ENCODE measurements around the gene TMEM14A. TPM values are rescaled to one million over a fixed set of nuclear protein-coding genes. Genes with fewer than 3 reads are reported as not detected.

Gene TMEM14A
- total and polyA plus RNA-seq, 2 of the 8 experiments (the other 6 are each of a cell fraction or from before 2014, with no cell fraction given) = 11.1 to 11.2 TPM

DNA sequence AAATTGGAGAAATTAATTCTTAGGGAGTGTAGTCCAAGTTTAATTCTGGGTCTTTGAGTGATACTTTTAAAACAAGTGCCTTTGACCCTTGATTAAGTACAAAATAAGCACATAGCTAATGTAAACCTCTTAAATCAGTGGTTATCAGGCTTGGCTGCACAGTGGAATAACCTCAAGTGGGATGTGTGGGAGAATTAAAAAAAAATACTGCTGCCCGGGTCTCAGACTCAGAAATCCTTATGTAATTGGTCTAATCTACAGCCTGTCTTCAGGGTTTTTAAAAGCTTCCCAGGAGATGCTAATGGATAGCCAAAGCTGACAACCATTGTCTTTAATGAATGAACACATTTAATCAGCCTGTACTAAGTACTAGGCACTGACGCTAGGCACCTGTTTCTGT, 28.5 kb upstream of the TMEM14A start:
- no peak overlapping the region for H3K4ac ChIP-seq (replicated peaks; ENCODE audit: insufficient read length, low read depth, low read length)
- POLR2A ChIA-PET (ENCODE audit: partially characterized antibody) = no interaction called here
- H3K27ac ChIP-seq (ENCODE audit: low read depth, low read length) = no peak overlapping the region
- no peak overlapping the region for H2AK5ac ChIP-seq (ENCODE audit: low read depth, low read length)
- no peak overlapping the region for H2BK5ac ChIP-seq (ENCODE audit: low read depth, low read length)
- no peaks in the 10 kb centered on the region for H3K36me3 ChIP-seq (ENCODE audit: control insufficient read depth in 2 of 4, insufficient read depth in 4 of 4, low read length in 3 of 4)
- peaks cover 0 to 2% (median 0%) of the 10 kb centered on the region in 4 experiments; a peak in 1 of 7 replicates for H3K4me1 ChIP-seq (replicated peaks in 1 of 4; ENCODE audit: control insufficient read depth in 3 of 4, insufficient read depth in 4 of 4, low read length in 3 of 4)
- H3K56ac ChIP-seq (replicated peaks; ENCODE audit: insufficient read length, low read depth, low read length) = no peak overlapping the region
- no peak overlapping the region for H2BK20ac ChIP-seq (ENCODE audit: low read length)
- H2BK15ac ChIP-seq (ENCODE audit: low read length) = no peak overlapping the region
- CTCF ChIA-PET (ENCODE audit: partially characterized antibody) = interaction anchor here (0.8 to 3.7 kb wide), 6 partner anchors 10 to 242 kb away, joined by 3 to 39 read pairs (median 5); no protein-coding TSS in a partner anchor
- no peak overlapping the region for H4K8ac ChIP-seq (ENCODE audit: extremely low read depth, insufficient read depth, low read length)
- H3K27me3 ChIP-seq (replicated peaks in 1 of 4; ENCODE audit: control insufficient read depth in 3 of 4, extremely low read depth in 1 of 4, insufficient read depth in 3 of 4, low read length in 3 of 4) = no peaks in the 10 kb centered on the region
- H3K18ac ChIP-seq (ENCODE audit: extremely low read depth, low read length) = no peak overlapping the region
- H4K91ac ChIP-seq (replicated peaks; ENCODE audit: insufficient read length, low read length) = no peak overlapping the region
- DNase-seq (ENCODE audit: low read depth in 1 of 2, low spot score in 2 of 2) (no peak), FAIRE-seq (no peak)
- no peak overlapping the region for H2AFZ ChIP-seq (ENCODE audit: low read length)
- WGBS, 2 experiments (ENCODE audit: extremely low coverage in 1 of 2, insufficient coverage in 1 of 2, insufficient read length in 1 of 2, insufficient replicate concordance in 2 of 2, low coverage in 1 of 2, low lambda C conversion rate in 2 of 2, missing lambda C conversion rate in 1 of 2) = 89% methylated on average over 2 of the region's 2 CpGs; no CpG with 5 or more reads in 1 of the 2 experiments
- no peaks in the 10 kb centered on the region for H4K20me1 ChIP-seq (replicated peaks in 1 of 2; ENCODE audit: control insufficient read depth in 1 of 2, insufficient read depth in 2 of 2, low read length in 2 of 2)
- no peaks in the 10 kb centered on the region for H3K79me1 ChIP-seq (ENCODE audit: low read depth, low read length)
- no peaks in the 10 kb centered on the region for H3K23me2 ChIP-seq (ENCODE audit: low read depth, low read length)
- no peaks in the 10 kb centered on the region for H3K9me3 ChIP-seq (ENCODE audit: insufficient read depth in 2 of 2, low read depth in 1 of 2, low read length in 1 of 2)
- H3K4me2 ChIP-seq (ENCODE audit: insufficient read depth in 1 of 2, low read depth in 2 of 2, low read length in 2 of 2) = no peak overlapping the region
- H3K9ac ChIP-seq (replicated peaks in 1 of 4; ENCODE audit: extremely low read depth in 1 of 4, low read depth in 3 of 4, low read length in 3 of 4) = no peak overlapping the region
- H3K79me2 ChIP-seq (ENCODE audit: control insufficient read depth in 1 of 2, insufficient read depth in 2 of 2, low read length in 2 of 2) = no peaks in the 10 kb centered on the region
- H3K23ac ChIP-seq (ENCODE audit: insufficient read length) = no peak overlapping the region
- H2BK120ac ChIP-seq (replicated peaks; ENCODE audit: low read depth, low read length) = no peak overlapping the region
- no peak overlapping the region for H4K5ac ChIP-seq (ENCODE audit: insufficient read length, low read depth, low read length)
- no peak overlapping the region for H2BK12ac ChIP-seq (ENCODE audit: low read depth, low read length)
- H3K4me3 ChIP-seq (ENCODE audit: extremely low read depth in 1 of 4, insufficient read depth in 2 of 4, low read depth in 3 of 4, low read length in 4 of 4) = no peak overlapping the region
- no peak overlapping the region for H3K14ac ChIP-seq (ENCODE audit: insufficient read length)
- no peak for TF ChIP-seq YY1 (IDR thresholded peaks at IDR 0.05; ENCODE audit: low read depth, low read length)
- TF ChIP-seq FOSL1 (IDR thresholded peaks at IDR 0.05; ENCODE audit: insufficient read depth, low read depth, low read length) = no peak
- TF ChIP-seq POLR2AphosphoS5 (IDR thresholded peaks at IDR 0.05; ENCODE audit: low read depth, low read length) = no peak
- TF ChIP-seq BCL11A (IDR thresholded peaks at IDR 0.05; ENCODE audit: low read depth in 2 of 2, low read length in 2 of 2) = no peak
- no peak for TF ChIP-seq SP1 (IDR thresholded peaks at IDR 0.05; ENCODE audit: low read depth, low read length)
- TF ChIP-seq, protein P1, sequence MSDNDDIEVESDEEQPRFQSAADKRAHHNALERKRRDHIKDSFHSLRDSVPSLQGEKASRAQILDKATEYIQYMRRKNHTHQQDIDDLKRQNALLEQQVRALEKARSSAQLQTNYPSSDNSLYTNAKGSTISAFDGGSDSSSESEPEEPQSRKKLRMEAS (IDR thresholded peaks at IDR 0.05) = no peak
- TF ChIP-seq, protein P2, sequence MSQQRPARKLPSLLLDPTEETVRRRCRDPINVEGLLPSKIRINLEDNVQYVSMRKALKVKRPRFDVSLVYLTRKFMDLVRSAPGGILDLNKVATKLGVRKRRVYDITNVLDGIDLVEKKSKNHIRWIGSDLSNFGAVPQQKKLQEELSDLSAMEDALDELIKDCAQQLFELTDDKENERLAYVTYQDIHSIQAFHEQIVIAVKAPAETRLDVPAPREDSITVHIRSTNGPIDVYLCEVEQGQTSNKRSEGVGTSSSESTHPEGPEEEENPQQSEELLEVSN (IDR thresholded peaks at IDR 0.05) = no peak
- TF ChIP-seq SP2 (IDR thresholded peaks at IDR 0.05; ENCODE audit: low read length) = no peak
- TF ChIP-seq RAD21 (IDR thresholded peaks at IDR 0.05 in 1 of 2, conservative IDR thresholded peaks at IDR 0.05 in 1 of 2; ENCODE audit: low read depth in 2 of 2, low read length in 2 of 2) = no peak
- TF ChIP-seq BACH1 (IDR thresholded peaks at IDR 0.05; ENCODE audit: low read length) = no peak
